HG02798 (cell line): ENCODE measurements around the gene CACNG4.

Experiments
- ATAC-seq: cut with Tn5 transposase; IDR thresholded peaks from one replicate; pipeline ENCODE4 v1.9.1; 2021; ENCODE audit warnings: mild to moderate bottlenecking; ENCODE audit not compliant: unreplicated experiment, poor library complexity

Gene CACNG4

DNA sequence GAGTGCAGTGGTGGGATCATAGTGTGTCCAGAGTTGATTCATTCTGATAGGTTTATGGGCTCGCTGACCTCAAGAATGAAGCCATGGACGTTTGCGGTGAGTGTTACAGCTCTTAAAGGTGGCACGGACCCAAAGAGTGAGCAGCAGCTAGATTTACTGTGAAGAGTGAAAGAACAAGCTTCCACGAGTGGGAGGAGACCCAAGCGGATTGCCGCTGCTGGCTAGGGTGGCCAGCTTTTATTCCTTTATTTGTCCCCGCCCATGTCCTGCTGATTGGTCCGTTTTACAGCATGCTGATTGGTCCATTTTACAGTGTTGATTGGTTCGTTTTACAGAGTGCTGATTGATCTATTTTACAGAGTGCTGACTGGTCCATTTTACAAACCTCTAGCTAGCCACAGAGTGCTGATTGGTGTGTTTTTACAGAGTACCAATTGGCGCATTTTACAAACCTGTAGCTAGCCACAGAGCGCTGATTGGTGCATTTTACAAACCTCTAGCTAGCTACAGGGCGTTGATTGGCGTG lies 17.5 kb downstream of the CACNG4 start:
- ATAC-seq = no peak

DNA sequence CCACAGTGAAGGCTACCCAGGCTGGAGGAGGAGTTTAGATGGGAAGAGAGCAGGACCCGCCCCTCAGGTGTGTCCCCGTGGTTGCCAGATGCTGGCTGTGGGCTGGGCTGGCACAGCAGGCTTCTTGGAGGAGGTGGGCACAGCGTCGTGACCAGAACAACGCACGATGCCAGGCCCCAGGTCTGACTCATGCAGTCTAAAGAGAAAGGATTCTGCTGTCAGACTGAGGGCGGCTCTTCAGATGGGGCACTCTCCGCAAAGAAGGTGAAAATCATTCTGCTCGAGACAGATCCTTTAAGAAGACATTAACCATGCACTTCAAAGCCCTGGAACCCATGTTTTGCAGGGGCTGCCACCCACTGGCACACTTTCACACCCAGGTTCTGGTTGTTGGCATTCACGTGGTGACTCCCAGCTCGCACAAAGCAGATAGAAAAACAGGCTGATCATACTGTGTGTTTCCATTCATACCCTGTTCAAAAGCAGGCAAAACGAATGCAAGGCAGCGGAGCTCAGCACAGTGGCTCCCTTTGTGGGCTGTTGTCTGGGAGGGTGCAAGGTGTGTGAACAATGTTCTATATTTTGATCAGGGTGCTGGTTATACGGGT lies 19.0 kb downstream of the CACNG4 start:
- ATAC-seq = no peak

DNA sequence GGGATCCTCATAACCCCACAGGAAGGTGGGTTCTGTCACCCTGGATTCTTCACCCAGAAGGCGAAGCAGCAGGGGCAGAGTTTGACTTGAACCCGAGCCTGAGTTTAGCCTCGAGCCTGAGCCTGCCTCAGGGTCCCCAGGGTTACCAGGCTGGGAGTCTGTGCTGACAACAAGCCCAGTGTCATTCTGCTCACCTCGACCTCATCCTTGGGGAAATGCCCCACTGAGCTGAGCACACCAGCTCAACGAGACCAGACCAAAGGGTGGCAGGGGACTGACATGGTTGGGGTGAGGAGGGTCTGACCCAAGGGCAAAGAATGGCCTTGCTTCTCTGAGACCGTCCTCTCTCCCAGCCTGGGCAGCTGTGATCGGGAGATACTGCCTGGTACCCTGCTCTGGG lies 20.2 kb downstream of the CACNG4 start:
- ATAC-seq = no peak

GRCh38 chr17:66985338-66986237 lies 21.1 kb downstream of the CACNG4 start:
- ATAC-seq = no peak

GRCh38 chr17:66986659-66987058 lies 22.2 kb downstream of the CACNG4 start:
- no peak for ATAC-seq

GRCh38 chr17:66987059-66987616 lies 22.6 kb downstream of the CACNG4 start:
- no peak for ATAC-seq

GRCh38 chr17:66988069-66988798 lies 23.7 kb downstream of the CACNG4 start:
- no peak for ATAC-seq

GRCh38 chr17:66989076-66989475 lies 24.6 kb downstream of the CACNG4 start:
- ATAC-seq = no peak

- ATAC-seq = no peak
Measured at GRCh38 chr17:66989579-66989978, 25.1 kb downstream of the CACNG4 start.

DNA sequence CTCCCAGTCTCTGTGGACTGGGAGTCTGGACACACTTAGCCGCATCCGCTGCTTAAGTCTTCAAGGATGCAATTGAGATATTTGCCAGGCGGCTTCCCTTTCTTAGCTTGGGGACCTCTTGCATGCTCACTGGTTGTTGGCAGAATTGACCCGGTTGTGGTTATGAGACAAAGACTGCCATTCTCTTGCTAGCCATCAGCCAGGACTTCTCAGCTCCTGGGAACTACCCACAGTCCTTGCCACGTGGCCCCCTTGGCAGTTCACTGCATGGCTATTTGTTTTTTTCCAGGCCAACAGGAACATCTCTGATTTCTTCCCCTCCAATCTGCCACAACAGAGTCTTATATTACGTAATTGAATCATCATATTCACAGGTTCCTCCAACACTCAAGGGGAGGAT lies 25.5 kb downstream of the CACNG4 start:
- no peak for ATAC-seq

- ATAC-seq = no peak
Measured at GRCh38 chr17:66992911-66993442, 28.5 kb downstream of the CACNG4 start.

GRCh38 chr17:66994361-66994760 lies 29.9 kb downstream of the CACNG4 start:
- no peak for ATAC-seq

DNA sequence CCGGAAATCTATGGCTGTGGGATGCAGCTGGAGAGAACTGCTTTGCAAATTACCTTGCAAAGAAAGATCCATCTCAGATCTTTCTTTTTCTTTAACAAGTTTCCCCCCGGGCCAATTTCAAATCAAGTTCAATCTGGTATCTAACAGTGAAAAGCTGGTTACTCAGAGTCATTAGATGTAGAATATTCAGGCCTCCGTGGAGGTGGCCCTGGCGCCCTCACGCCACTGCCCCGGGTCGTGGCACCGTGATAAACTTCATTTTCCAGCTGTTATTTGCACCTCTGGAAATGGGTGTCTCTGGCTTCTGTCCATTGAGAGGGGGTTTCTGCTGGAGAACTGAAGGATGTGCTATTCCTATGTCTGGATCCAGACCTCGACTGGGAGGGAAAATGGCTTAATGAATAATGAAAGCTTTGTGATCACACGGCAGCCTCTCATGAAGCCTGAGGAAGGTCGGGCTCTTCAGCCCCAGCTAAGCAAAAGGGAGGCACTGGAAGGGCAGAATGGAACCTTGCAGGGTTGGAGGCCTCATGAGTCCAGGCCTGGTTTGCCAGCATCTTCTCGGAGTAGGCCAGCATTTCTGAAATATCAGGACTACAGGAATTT lies 30.5 kb downstream of the CACNG4 start:
- no peak for ATAC-seq

DNA sequence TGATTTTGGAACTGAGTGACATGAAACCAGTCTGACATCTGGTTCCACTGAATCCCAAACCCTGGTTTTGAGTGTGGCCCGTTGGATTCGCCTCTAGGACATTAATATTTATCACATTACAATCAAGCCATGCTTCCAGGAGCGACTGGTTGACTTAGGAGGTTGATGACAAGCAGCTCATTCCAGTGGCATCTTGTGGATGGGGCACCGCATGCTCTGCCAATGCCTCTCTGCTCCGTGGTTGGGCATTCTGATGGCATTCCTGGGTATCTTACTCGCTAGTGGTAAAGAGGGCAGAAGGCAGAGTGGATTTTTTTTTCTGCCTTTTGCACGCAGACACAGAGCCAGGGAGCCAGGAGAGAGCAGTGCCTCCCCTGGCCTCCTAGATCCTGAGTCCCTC lies 31.4 kb downstream of the CACNG4 start:
- no peak for ATAC-seq

- ATAC-seq = no peak
Measured at GRCh38 chr17:66996926-66997325, 32.4 kb downstream of the CACNG4 start.

DNA sequence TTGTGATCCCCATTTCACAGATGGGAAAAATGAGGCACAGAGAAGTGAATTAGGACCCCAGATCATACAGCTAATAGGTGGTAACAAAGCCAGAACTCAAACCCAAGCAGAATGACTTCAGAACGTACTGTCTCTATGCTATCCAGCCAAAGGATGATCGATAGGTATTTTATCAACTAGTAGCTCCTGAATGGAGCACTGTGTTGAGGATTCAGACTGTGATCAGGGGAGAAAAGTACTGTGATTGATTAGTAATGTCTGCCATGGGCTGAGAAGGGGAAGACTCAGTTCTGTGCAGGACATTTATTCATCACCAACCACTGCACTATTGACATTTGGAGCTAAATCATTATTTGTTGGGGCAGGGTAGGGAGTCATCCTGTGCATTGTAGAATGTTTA lies 38.7 kb downstream of the CACNG4 start:
- ATAC-seq = no peak

DNA sequence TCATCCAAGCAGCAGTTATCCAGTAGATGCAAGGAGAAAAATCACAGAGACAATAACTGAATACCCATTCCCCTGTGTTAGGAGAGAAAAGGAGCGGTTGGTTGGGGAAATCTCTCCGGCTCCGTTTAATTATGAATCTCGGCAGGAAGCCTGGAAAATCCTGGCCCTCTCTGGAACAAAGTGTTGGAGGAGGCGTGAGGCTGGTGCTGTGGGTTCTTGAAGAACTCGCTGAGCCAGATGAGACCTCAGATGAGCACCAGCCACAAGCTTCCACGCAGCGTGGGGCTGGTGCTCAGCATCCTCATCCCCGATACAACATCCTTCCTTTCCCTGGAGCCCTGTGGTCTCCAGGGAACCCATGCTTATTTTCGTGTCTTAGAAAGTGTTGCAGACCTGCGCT lies 39.7 kb downstream of the CACNG4 start:
- ATAC-seq = no peak

DNA sequence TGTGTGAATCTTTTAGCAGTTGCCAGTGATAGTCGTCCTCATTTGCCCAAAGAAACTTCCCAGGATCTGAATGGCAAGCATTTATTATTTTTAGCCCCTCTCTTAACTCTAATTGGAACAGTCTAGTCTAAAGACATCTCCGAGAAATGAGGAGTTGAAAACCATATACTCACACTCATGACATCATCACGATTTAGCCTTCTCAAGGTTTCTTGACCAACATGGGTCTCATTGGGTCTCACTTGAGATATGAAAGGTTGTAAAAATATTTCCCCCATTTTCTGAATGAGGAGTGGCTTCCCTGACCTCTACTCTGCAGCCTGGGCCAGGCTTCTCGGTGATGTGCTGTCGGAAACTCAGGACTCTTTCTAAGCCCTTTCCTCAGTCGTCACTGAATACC lies 42.8 kb downstream of the CACNG4 start:
- ATAC-seq = no peak

GRCh38 chr17:67008101-67008500 lies 43.6 kb downstream of the CACNG4 start:
- no peak for ATAC-seq
